Endometrial microvascular endothelial cells (primary cell): ENCODE results near the gene GMPR2. TPM values are rescaled to one million over a fixed set of nuclear protein-coding genes. Genes with fewer than 3 reads are reported as not detected.
"Not testable (repeated sequence)": the region's sequence is repeated elsewhere in the genome, so short reads cannot be mapped to it uniquely, and the experiment has no call there.

Experiments
- in situ Hi-C: cut with HindIII; loops from 2 replicates; pipeline ENCODE4 v1.10.0; 2017; ENCODE audit warnings: low sequenced_read_pairs, low pct_unique_long_range_greater_than_20kb; ENCODE audit errors: inconsistent ontology term
- total RNA-seq: library from RNA; depleted of rRNA; stranded (reverse); fragments of >200 nt; gene quantifications from one replicate; pipeline ENCODE4 v1.2.3, GENCODE V29; 2015; ENCODE audit errors: inconsistent ontology term

The GMPR2 gene
- total RNA-seq, 1 donor from 2014 or later, result 144 TPM

GRCh38 chr14:24219521-24219920, 13.2 kb upstream of the GMPR2 start:
- in situ Hi-C loops, result no loop called here

DNA sequence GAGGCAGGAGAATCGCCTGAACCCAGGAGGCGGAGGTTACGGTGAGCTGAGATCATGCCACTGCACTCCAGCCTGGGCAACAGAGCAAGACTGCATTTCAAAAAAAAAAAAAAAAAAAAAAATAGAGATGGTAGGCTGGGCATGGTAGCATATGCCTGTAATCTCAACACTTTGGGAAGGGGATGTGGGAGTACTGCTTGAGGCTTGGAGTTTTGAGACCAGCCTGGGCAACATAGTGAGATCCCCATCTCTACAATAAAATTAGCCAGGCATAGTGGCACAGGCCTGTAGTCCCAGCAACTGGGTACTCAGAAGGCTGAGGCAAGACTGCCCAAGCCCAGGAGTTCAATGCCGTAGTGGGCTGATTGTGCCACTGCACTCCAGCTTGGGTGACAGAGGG, 9.7 kb upstream of the GMPR2 start:
- in situ Hi-C loops, result not testable (repeated sequence)

GRCh38 chr14:24224618-24225071, 8.1 kb upstream of the GMPR2 start:
- in situ Hi-C loops, result no loop called here

DNA sequence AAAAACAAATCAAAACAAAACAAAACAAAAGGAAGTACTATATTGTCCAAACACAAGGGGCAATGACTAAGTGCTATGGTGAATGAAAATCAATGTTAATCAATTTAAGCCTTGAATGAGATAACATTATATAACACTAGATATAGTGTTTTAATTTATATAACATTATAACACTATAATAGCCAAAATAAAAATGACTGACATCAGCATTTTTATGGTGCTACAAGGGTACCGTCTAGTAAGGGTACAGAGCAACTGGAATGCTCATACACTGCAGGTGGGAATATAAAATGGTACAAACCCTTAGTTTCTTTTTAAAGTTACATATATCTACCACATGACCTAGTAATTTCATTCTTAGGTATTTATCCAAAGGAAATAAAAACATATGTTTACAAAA, 6.3 kb upstream of the GMPR2 start:
- in situ Hi-C loops, result no loop called here

DNA sequence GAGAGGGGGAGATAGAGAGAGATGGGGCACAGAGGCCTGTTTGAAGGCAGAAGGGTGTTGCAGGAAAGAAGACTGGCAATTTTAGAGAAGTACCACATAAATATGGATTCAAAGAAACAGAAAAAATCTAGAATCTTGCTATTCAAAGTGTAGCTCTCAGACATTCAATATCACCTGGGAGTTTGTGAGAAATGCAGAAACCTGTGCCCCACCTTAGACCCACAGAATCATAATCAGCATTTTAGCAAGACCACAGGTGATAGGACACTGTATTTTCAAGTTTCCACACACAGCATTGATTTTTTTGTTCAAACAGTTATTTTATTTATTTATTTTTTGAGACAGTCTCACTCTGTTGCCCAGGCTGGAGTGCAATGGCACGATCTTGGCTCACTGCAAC, 3.8 kb upstream of the GMPR2 start:
- in situ Hi-C loops, result no loop called here

DNA sequence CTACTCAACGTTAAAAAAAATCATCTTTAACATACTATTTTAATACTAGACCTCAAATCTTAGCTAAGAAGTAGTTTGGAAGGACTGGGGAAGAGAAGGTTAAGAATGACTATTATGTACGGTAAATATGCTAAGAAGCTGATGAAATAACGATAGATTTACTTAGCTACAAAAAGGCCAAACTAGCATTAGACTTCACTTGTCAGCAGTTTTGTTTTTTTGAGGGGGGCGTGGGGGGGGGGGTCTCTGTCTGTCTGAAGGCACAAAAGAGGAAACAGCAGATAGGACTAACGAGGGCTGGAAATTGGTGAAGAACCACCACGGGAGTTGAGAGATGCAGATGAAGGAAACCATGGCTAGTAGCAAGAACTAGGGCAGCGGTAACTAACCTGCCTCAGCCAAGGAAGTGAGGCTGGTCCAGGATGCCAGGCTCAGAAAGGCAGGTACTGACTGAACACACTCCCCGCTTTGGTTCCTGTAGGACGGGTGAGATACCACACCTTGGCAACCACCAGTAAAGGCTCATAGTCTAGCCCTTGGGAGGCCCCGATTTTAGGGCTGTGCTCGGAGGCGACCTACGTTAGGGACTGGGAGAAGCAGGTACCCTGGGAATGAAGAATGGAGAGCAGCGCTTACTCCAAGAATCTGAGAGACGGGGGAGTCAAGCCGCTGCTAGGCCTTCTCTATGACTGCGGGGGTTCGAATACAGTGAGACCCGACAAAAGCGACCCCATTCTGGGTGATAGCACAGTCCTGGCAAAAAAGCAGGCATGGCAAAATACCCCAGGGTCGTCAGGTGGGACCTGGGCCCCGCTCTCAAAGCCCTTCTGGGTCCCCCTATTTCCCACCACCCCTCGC, 1.2 kb upstream of the GMPR2 start:
- in situ Hi-C loops, result no loop called here

GRCh38 chr14:24232121-24232644, 546 bp upstream of the GMPR2 start, which contains the start of gene NEDD8:
Gene NEDD8 (minus strand): TSS chr14:24232367. CDS start chr14:24232267, 100 bp downstream.
- in situ Hi-C loops, result no loop called here

DNA sequence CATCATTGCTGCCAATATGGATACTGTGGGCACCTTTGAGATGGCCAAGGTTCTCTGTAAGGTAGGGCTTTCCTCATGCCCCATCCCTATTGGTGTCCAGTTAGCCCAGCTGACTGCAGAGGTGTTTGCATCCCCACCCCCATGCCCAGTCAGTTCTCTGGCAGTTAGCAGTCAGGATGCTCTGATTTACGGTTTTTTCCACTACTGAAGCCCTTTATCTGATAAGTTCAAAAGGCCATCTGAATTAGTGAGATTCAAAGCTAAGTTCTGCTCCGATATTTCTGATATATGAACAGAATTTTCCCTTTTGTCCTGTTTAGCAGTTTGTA, 773 bp downstream of the GMPR2 start:
- in situ Hi-C loops, result no loop called here

DNA sequence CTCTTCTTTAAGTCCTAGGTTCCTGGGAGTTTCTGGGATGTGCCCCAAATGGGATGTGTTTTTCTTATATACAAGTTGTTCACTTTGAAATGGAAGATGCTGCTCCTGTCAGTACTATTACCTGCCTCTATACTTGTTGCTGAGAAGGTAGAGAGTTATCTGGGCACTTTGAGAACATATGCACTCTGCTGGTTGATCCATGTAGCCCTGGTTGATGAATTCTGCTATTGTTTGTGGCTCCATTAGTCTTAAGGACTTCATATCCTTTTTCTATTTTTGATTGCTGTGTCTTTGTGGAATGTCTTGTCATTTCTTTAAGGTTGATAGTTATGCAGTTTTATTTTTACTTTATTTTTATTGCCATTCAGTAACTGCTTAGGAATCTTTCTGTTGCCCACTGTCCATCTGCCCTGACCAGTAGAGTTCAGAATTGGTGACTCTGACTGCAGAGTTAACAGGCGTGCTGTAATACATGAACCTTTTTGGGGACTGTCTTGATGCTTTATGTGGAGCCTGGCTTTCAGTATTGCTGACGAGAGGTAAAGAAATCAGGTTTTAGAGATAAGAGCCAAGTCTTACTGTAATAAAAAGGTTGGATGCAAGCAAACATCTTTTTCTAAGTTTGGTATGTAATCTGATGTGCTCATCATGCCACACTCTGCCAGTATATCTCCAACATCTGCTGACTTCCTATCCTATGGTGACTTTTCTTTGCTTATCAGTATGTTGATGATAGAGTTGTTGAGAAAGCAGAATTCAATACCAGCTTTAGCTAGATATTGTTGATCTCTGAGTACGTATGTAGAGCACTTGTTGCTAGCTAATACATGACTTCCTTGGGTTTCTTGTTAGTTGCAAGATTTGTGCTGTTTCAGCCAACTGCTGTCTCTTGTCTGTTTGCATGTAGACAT, 1.6 kb downstream of the GMPR2 start:
- in situ Hi-C loops, result no loop called here

DNA sequence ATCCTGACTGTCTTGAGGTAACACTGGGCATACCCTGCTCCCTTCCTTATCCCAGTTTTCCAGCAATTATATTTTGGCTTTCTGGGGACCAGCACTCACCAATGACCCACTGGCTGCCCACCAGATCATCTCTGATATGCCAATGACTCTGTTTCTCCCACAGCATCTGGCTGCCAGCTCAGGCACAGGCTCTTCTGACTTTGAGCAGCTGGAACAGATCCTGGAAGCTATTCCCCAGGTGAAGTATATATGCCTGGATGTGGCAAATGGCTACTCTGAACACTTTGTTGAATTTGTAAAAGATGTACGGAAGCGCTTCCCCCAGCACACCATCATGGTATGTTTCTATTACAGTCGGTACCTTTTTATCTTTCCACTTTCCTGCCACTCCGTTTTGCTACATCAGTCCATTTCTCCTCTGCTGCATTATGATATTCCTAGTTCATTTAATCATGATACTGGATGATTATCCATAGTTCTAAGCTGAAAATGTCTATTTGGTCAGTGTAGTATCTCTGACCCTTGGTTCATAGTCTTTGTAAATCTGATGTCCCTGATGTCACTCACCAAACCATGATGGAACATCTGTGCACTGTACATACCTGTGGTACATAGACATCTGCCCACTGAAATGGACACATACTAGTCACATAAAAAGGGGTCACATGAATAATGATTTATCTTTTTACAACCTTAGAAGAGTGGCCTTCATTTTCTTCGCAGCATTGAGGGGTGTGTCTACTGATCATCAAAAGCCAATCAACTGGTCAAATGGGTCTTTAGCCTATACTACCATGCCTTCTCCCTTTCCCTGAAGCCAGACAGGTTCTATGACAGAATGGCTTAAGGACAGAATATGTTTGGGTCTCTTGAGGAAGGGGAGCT, 3.3 kb downstream of the GMPR2 start:
- in situ Hi-C loops, result no loop called here

DNA sequence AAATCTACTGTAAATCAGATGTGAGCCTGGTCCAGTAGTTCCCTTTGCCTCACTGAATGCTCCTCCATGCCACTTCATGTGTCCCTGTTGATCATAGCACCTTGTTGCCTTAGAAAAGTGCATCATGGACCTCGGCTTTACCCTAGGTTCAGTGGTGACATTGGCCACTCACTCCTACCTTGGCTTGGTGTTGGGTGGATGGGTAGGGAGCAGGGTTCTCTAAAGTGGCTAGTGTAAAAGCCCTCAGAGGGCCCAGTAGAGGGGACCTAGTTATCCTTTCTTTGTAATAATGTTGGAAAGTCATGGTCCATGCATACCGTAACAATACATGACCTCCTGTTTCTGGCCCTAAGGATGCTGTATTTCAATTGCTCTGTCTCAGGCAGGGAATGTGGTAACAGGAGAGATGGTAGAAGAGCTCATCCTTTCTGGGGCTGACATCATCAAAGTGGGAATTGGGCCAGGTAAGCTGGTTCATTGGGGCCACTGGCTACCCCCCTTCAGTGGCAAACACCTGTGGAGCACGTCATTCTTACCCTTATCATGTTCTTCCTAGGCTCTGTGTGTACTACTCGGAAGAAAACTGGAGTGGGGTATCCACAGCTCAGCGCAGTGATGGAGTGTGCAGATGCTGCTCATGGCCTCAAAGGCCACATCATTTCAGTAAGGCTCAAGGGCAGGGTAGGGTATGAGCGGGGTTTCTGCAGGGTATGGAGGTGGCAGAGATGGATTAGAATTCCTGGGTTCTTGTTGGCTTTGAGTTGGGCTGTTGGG, 4.1 kb downstream of the GMPR2 start:
- in situ Hi-C loops, result no loop called here

GRCh38 chr14:24237463-24237955, 4.8 kb downstream of the GMPR2 start:
- in situ Hi-C loops, result no loop called here

DNA sequence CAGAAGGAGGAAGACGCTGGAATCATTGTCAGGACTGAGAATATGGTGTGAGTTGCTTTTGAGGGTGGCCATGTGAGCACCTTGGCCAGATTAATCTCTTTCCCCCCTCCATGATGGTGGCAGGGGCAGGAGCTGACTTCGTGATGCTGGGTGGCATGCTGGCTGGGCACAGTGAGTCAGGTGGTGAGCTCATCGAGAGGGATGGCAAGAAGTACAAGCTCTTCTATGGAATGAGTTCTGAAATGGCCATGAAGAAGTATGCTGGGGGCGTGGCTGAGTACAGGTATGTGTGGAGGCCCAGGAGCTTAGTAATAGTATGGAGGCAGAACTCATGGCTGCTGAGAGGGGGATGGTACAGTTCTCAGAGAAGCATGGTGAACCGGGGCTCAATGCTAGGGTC, 5.4 kb downstream of the GMPR2 start:
- in situ Hi-C loops, result no loop called here

DNA sequence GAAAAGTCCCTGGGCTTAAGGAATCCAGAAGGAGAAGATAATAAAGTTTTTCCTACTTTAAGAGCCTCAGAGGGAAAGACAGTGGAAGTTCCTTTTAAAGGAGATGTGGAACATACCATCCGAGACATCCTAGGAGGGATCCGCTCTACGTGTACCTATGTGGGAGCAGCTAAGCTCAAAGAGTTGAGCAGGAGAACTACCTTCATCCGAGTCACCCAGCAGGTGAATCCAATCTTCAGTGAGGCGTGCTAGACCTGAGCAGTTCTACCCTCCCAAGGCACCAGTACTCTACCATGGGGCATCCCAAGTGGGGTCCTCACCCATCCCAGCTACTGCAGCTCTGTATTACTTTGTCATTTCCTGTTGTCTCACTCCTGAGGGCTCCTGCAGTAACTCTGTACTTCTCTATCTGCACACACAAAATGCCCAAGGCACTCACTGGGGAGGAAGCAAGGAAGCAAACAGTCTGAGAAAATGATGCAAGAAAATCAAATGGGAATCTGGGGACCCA, 5.9 kb downstream of the GMPR2 start:
- in situ Hi-C loops, result no loop called here

GRCh38 chr14:24240110-24240918, 7.6 kb downstream of the GMPR2 start:
- in situ Hi-C loops, result no loop called here

DNA sequence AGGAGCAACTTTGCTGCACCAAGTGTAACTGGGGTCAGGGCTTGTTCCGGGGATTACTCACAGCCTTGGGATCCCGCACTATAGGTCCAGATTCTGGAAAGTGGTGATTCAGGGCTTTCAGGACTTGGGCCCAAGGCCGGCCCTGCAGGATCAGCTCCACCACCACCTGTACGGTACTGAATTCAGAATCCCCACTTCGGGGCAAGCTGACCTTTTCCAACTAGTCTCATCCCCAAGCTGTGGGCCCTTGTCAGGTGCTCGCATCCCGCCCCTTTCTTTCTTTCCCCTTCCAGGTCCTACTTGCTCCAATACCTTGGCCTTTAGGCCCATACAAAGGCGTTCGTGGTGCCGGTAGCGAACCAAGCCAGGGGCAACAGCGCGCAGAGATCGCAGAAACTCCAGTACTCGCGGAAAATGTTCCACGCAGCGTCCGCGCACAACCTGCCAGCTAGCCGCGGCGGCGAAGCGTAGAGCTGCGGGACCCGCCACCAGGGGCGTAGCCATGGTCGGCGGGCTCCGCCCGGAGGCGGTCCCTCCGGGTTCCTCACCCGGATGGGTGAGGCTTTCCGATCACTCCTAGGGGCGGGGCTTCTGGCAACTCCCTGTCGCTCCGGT, 9.2 kb downstream of the GMPR2 start:
- in situ Hi-C loops, result no loop called here
